Keratinocyte (primary cell): ENCODE results near the gene NADSYN1. TPM values are rescaled to one million over a fixed set of nuclear protein-coding genes. Genes with fewer than 3 reads are reported as not detected.

Source experiments
- DNase-seq: peaks from one replicate; pipeline ENCODE4 v3.0.0-alpha.2; 2011; ENCODE audit warnings: low read depth, missing footprints, low spot score
- FAIRE-seq: peaks from 2 replicates; lab custom pipeline; 2011; peaks lifted over from hg19 to GRCh38; lab: Jason Lieb, UNC
- H2AFZ ChIP-seq: 2 replicates; pipeline ENCODE4 v1.6.0; 2012; ENCODE audit warnings: low read length, control low read depth, inconsistent platforms; ENCODE audit not compliant: control insufficient read depth
- H3K27ac ChIP-seq: 2 replicates; pipeline ENCODE4 v1.5.1; 2011; ENCODE audit warnings: low read length; ENCODE audit not compliant: control insufficient read depth, insufficient read depth
- H3K27me3 ChIP-seq: 3 replicates; pipeline ENCODE4 v1.6.0; 2011; ENCODE audit warnings: low read length; ENCODE audit not compliant: control insufficient read depth, insufficient read depth; ENCODE audit errors: extremely low read depth
- H3K36me3 ChIP-seq, 2 experiments: 2 replicates in 1 of 2; 3 replicates in 1 of 2; pipeline ENCODE4 v1.5.1; 2011; ENCODE audit warnings: low read length in 2 of 2, mild to moderate bottlenecking in 1 of 2; ENCODE audit not compliant: control insufficient read depth in 2 of 2, insufficient read depth in 2 of 2; ENCODE audit errors: extremely low read depth in 1 of 2
- H3K4me1 ChIP-seq: 3 replicates; pipeline ENCODE4 v1.5.1; 2011; ENCODE audit warnings: low read length; ENCODE audit not compliant: control insufficient read depth, insufficient read depth; ENCODE audit errors: extremely low read depth
- H3K4me2 ChIP-seq: 3 replicates; pipeline ENCODE4 v1.6.0; 2011; ENCODE audit warnings: low read depth, low read length; ENCODE audit not compliant: control insufficient read depth, insufficient read depth; ENCODE audit errors: extremely low read depth
- H3K4me3 ChIP-seq, 3 experiments: fragments of 200-600 bp in 1 of 3; sonication (generic) in 1 of 3; 2 replicates in 2 of 3; 3 replicates in 1 of 3; pipeline ENCODE4 v1.5.1; 2011 to 2016; ENCODE audit warnings: low read length in 3 of 3, mild to moderate bottlenecking in 3 of 3, control low read depth in 2 of 3, inconsistent platforms in 1 of 3, low read depth in 1 of 3, mixed read lengths in 1 of 3, mixed run types in 1 of 3, moderate library complexity in 1 of 3; ENCODE audit not compliant: control insufficient read depth in 2 of 3, insufficient read depth in 2 of 3; ENCODE audit errors: extremely low read depth in 1 of 3
- H3K79me2 ChIP-seq: 2 replicates; pipeline ENCODE4 v1.6.0; 2012; ENCODE audit warnings: low read length; ENCODE audit not compliant: control insufficient read depth, insufficient read depth
- H3K9ac ChIP-seq: 3 replicates; pipeline ENCODE4 v1.6.0; 2011; ENCODE audit warnings: low read length; ENCODE audit not compliant: control insufficient read depth, insufficient read depth; ENCODE audit errors: extremely low read depth
- H3K9me1 ChIP-seq: 3 replicates; pipeline ENCODE4 v1.6.0; 2011; ENCODE audit warnings: low read length; ENCODE audit not compliant: control insufficient read depth, insufficient read depth; ENCODE audit errors: extremely low read depth
- H3K9me3 ChIP-seq: 2 replicates; pipeline ENCODE4 v1.5.1; 2012; ENCODE audit warnings: low read depth, low read length; ENCODE audit not compliant: control insufficient read depth
- H4K20me1 ChIP-seq: 3 replicates; pipeline ENCODE4 v1.6.0; 2011; ENCODE audit warnings: low read length; ENCODE audit not compliant: control insufficient read depth, insufficient read depth; ENCODE audit errors: extremely low read depth
- EZH2 ChIP-seq: IDR thresholded peaks from one replicate; pipeline ENCODE4 v1.6.1; 2012; ENCODE audit warnings: inconsistent platforms, mild to moderate bottlenecking, low read length, moderate library complexity
- dilution Hi-C: fragments of 300-500 bp; cut with MboI; formaldehyde crosslinking; loops from one replicate; pipeline ENCODE4 v1.7.0; 2020; ENCODE audit warnings: low sequenced_read_pairs; ENCODE audit not compliant: extremely low pct_ligation_motif_present
- polyA plus RNA-seq, 5 experiments: library from polyadenylated mRNA; depleted of rRNA in 3 of 5; stranded (reverse) in 3 of 5; stranded (forward) in 1 of 5; unstranded in 1 of 5; fragments of >200 nt; gene quantifications; 1 replicate in 1 of 5; 2 replicates in 3 of 5; 3 replicates in 1 of 5; pipeline versions ENCODE4 v1.2.1 to v1.2.3, GENCODE V29; 2011 to 2012; ENCODE audit warnings: missing spikeins in 2 of 5, low read depth in 1 of 5, low replicate concordance in 1 of 5
- TF ChIP-seq, protein P1 (sequence below), 3 experiments: IDR thresholded peaks in 1 of 3; conservative IDR thresholded peaks in 1 of 3; optimal IDR thresholded peaks in 1 of 3; 2 replicates in 2 of 3; 3 replicates in 1 of 3; pipeline versions ENCODE3 to v1.5.1; 2011; ENCODE audit warnings: low read length in 3 of 3, mild to moderate bottlenecking in 3 of 3, moderate library complexity in 2 of 3, control low read depth in 1 of 3, inconsistent platforms in 1 of 3; ENCODE audit not compliant: insufficient read depth in 2 of 3; ENCODE audit errors: extremely low read depth in 1 of 3

Gene NADSYN1
- polyA plus RNA-seq, 1 donor (not counting 4 experiments of a cell fraction or from before 2014, with no cell fraction given): 51.5 TPM

DNA sequence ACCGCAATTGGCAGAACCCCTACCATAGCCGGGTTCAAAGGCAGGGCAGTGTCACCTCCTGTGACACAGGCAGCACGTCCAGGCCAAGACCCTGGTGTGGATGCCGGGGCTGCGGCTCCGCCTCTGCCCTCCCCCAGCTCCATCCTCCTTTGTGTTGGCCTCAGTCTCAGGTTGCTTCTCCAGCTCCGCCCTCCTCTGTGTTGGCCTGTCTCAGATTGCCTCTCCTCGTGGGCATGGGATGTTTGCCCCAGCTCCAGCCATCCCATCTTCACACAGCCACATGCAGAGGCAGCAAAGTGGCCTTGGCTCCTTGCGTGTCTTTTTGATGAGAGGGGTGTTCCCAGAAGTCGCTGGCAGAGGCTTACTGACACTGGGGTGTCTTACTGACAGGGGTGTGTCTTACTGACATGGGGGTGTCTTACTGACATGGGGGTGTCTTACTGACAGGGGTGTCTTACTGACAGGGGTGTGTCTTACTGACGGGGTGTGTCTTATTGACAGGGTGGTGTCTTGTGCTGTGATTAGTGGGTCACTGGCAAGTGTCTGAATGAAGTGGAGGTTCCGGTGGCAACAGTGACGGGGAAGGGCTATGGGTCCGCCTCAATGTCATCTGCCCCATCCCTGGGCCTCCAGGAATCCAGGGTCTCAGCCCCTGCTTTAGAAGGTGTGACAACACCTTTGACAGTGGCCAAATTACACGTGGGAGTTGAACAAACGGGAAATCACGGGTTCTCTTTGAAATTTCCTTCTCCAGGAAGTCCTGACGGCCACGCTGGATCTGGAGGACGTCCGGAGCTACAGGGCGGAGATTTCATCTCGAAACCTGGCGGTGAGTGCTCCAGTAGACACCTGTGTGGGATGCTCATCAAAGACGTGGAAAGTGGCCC is 24.9 kb downstream of the NADSYN1 start:
- no peaks in the 10 kb centered on the region for H3K79me2 ChIP-seq
- no peaks in the 10 kb centered on the region for H3K27me3 ChIP-seq
- H3K9ac ChIP-seq: no peak overlapping the region
- DNase-seq (no peak), FAIRE-seq (no peak)
- TF ChIP-seq, protein P1, sequence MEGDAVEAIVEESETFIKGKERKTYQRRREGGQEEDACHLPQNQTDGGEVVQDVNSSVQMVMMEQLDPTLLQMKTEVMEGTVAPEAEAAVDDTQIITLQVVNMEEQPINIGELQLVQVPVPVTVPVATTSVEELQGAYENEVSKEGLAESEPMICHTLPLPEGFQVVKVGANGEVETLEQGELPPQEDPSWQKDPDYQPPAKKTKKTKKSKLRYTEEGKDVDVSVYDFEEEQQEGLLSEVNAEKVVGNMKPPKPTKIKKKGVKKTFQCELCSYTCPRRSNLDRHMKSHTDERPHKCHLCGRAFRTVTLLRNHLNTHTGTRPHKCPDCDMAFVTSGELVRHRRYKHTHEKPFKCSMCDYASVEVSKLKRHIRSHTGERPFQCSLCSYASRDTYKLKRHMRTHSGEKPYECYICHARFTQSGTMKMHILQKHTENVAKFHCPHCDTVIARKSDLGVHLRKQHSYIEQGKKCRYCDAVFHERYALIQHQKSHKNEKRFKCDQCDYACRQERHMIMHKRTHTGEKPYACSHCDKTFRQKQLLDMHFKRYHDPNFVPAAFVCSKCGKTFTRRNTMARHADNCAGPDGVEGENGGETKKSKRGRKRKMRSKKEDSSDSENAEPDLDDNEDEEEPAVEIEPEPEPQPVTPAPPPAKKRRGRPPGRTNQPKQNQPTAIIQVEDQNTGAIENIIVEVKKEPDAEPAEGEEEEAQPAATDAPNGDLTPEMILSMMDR (optimal IDR thresholded peaks at IDR 0.05 in 1 of 3, IDR thresholded peaks at IDR 0.05 in 1 of 3, conservative IDR thresholded peaks at IDR 0.05 in 1 of 3; ENCODE audit: extremely low read depth in 1 of 3, insufficient read depth in 2 of 3, low read length in 3 of 3): no peak
- TF ChIP-seq EZH2: no peak
- H3K9me1 ChIP-seq: no peaks in the 10 kb centered on the region
- H3K4me1 ChIP-seq: no peaks in the 10 kb centered on the region
- H3K9me3 ChIP-seq: no peaks in the 10 kb centered on the region
- H3K4me2 ChIP-seq: no peak overlapping the region
- H3K4me3 ChIP-seq: no peak overlapping the region
- dilution Hi-C loops: no loop called here
- no peak overlapping the region for H2AFZ ChIP-seq
- no peak overlapping the region for H3K27ac ChIP-seq
- H4K20me1 ChIP-seq: no peaks in the 10 kb centered on the region
- H3K36me3 ChIP-seq: peaks cover 15 to 46% of the 10 kb centered on the region in 2 experiments

- no peaks in the 10 kb centered on the region for H4K20me1 ChIP-seq
- dilution Hi-C loops: no loop called here
- H3K36me3 ChIP-seq: peaks cover 21 to 48% of the 10 kb centered on the region in 2 experiments
- no peak overlapping the region for H3K4me2 ChIP-seq
- no peaks in the 10 kb centered on the region for H3K9me3 ChIP-seq
- H3K9me1 ChIP-seq: no peaks in the 10 kb centered on the region
- H3K4me1 ChIP-seq: no peaks in the 10 kb centered on the region
- no peak overlapping the region for H3K27ac ChIP-seq
- DNase-seq: no peak
- no peak overlapping the region for H2AFZ ChIP-seq
- FAIRE-seq: no peak
- H3K27me3 ChIP-seq: no peaks in the 10 kb centered on the region
- H3K9ac ChIP-seq: no peak overlapping the region
- no peaks in the 10 kb centered on the region for H3K79me2 ChIP-seq
- H3K4me3 ChIP-seq: no peak overlapping the region
- no peak for TF ChIP-seq EZH2
- TF ChIP-seq, protein P1 (optimal IDR thresholded peaks at IDR 0.05 in 1 of 3, IDR thresholded peaks at IDR 0.05 in 1 of 3, conservative IDR thresholded peaks at IDR 0.05 in 1 of 3; ENCODE audit: extremely low read depth in 1 of 3, insufficient read depth in 2 of 3, low read length in 3 of 3): no peak
These were observed 25.5 kb downstream of the NADSYN1 start for GRCh38 chr11:71478528-71478840.
